BJ (cell line): ENCODE measurements around the gene CDIPT. TPM values are rescaled to one million over a fixed set of nuclear protein-coding genes. Genes with fewer than 3 reads are reported as not detected.
"Not testable (repeated sequence)": the region's sequence is repeated elsewhere in the genome, so short reads cannot be mapped to it uniquely, and the experiment has no call there.

ENCODE experiments used
- CTCF ChIA-PET: fragments of 350-600 bp; formaldehyde crosslinking; extraction: SDS; loops from one replicate; lab custom pipeline; 2021; ENCODE audit warnings: antibody characterized with exemption, inconsistent platforms; lab: Yijun Ruan, JAX
- POLR2A ChIA-PET: fragments of 300-600 bp; sonication (Branson Sonifier 250); formaldehyde crosslinking; extraction: SDS; loops from one replicate; lab custom pipeline; 2021; ENCODE audit warnings: antibody characterized with exemption; lab: Charles Lee
- DNase-seq: peaks from one replicate; pipeline ENCODE4 v3.0.0-alpha.2; 2011; ENCODE audit warnings: low read depth
- H3K27me3 ChIP-seq: 2 replicates; pipeline ENCODE4 v1.6.0; 2011; ENCODE audit warnings: low read length; ENCODE audit not compliant: control insufficient read depth, insufficient read depth
- H3K36me3 ChIP-seq: 2 replicates; pipeline ENCODE4 v1.5.1; 2011; ENCODE audit warnings: low read length; ENCODE audit not compliant: control insufficient read depth, insufficient read depth
- H3K4me3 ChIP-seq: 2 replicates; pipeline ENCODE4 v1.5.1; 2011; ENCODE audit warnings: low read depth, mild to moderate bottlenecking, control low read depth, low read length
- CTCF ChIP-seq: IDR thresholded peaks from 2 replicates; pipeline ENCODE4 v1.5.1; 2011; ENCODE audit warnings: low read depth, mild to moderate bottlenecking, control low read depth, inconsistent platforms, low read length, moderate library complexity; ENCODE audit not compliant: insufficient read depth
- polyA plus RNA-seq: library from polyadenylated mRNA; depleted of rRNA; stranded (reverse); fragments of >200 nt; gene quantifications from 2 replicates; pipeline ENCODE4 v1.2.3, GENCODE V29; 2011

The CDIPT gene
- polyA plus RNA-seq, 1 experiment, result 225 TPM

DNA sequence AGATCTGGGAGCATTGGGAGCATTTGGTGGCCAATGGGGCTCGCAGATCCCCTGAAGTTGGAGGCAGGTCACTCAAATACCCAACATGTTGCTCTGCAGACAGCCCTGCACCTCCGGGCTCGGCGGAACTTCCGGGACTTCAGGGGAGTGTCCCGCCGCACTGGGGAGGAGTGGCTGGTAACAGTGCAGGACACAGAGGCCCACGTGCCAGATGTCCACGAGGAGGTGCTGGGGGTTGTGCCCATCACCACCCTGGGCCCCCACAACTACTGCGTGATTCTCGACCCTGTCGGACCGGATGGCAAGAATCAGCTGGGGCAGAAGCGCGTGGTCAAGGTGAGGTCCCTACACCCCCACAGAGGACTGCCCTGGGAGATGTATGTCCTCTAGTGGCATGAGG, 26.4 kb downstream of the CDIPT start:
- CTCF ChIA-PET, result interaction anchor here (0.6 to 4.8 kb wide), 2 partner anchors 11 to 12 kb away, joined by 3 to 16 read pairs; no protein-coding TSS in a partner anchor
- H3K36me3 ChIP-seq, result peaks cover 42% of the 10 kb centered on the region
- TF ChIP-seq CTCF, result no peak
- H3K27me3 ChIP-seq, result no peaks in the 10 kb centered on the region
- DNase-seq, result no peak
- POLR2A ChIA-PET, result no interaction called here
- no peak overlapping the region for H3K4me3 ChIP-seq

DNA sequence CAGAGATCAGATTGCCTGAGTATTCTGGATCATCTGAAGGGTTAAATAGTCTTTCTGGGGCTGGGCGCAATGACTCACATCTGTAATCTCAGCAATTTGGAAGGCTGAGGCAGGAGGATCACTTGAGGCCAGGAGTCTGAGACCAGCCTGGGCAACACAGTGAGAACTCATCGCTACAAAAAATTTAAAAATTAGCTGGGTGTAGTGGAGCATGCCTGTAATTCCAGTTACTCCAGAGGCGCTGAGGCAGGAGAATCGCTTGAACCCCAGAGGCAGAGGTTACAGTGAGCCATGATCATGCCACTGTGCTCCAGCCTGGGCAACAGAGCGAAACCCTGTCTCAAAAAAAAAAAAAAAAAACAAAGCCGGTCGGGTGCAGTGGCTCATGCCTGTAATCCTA, 27.1 kb downstream of the CDIPT start:
- peaks cover 41% of the 10 kb centered on the region for H3K36me3 ChIP-seq
- no peak for DNase-seq
- H3K4me3 ChIP-seq, result no peak overlapping the region
- CTCF ChIA-PET, result interaction anchor here (0.6 to 4.8 kb wide), 2 partner anchors 10 to 12 kb away, joined by 3 to 16 read pairs; no protein-coding TSS in a partner anchor
- POLR2A ChIA-PET, result no interaction called here
- H3K27me3 ChIP-seq, result no peaks in the 10 kb centered on the region
- TF ChIP-seq CTCF, result no peak

- POLR2A ChIA-PET, result interaction anchor here (0.6 to 0.7 kb wide), 2 partner anchors 34 to 1241 kb away, joined by 5 to 8 read pairs; no protein-coding TSS in a partner anchor
- Histone ChIP-seq H3K27me3 (no peaks in the 10 kb centered on the region), H3K4me3 (no peak overlapping the region), H3K36me3 (peaks cover 45% of the 10 kb centered on the region)
- no peak for DNase-seq
- TF ChIP-seq CTCF, result no peak
- CTCF ChIA-PET, result interaction anchor here (0.5 to 4.8 kb wide), 2 partner anchors 14 to 59 kb away, joined by 3 to 16 read pairs; no protein-coding TSS in a partner anchor
These were observed 28.9 kb downstream of the CDIPT start for GRCh38 chr16:29834079-29834478.

DNA sequence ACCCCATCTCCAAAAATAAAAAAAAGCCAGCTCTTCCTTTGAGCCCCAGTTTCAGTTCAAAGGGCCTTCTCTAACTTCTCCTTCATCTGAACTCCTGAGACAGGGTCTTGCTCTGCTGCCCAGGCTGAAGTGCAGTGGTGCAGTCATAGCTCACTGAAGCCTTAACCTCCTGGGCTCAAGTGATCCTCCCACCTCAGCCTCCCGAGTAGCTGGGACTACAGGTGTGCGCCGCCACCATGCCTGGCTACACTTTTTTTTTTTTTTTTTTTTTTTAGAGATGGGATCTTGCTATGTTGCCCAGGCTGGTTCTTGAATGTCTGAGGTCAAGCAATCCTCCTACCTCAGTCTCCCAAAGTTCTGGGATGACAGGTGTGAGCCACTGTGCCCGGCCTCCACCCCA, 29.8 kb downstream of the CDIPT start:
- H3K36me3 ChIP-seq, result peaks cover 41% of the 10 kb centered on the region
- ChIA-PET POLR2A (interaction anchor here (0.7 kb wide), 1 partner anchor 35 kb away, joined by 8 read pairs; no protein-coding TSS in a partner anchor), CTCF (interaction anchor here (4.8 kb wide), 1 partner anchor 15 kb away, joined by 16 read pairs; no protein-coding TSS in a partner anchor)
- not testable (repeated sequence) for H3K4me3 ChIP-seq, DNase-seq, H3K27me3 ChIP-seq

GRCh38 chr16:29831490-29831889, 31.5 kb downstream of the CDIPT start:
- no peak for DNase-seq
- ChIA-PET CTCF (no interaction called here), POLR2A (no interaction called here)
- Histone ChIP-seq H3K27me3 (no peaks in the 10 kb centered on the region), H3K4me3 (no peak overlapping the region), H3K36me3 (peaks cover 31% of the 10 kb centered on the region)
- TF ChIP-seq CTCF, result no peak

DNA sequence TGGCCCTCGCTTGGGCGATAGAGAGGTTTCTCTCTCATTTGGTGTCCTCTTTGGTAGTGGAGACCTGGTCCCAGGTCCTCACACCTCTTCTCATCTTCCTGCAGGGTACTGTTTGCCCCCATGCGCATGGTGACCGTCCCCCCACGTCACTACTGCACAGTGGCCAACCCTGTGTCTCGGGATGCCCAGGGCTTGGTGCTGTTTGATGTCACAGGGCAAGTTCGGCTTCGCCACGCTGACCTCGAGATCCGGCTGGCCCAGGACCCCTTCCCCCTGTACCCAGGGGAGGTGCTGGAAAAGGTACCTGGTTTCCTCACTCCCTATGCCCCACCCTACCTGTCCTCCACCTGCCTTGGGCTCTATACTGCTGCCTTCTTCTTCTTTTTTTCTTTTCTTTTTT, 32.3 kb downstream of the CDIPT start:
- DNase-seq, result no peak
- ChIA-PET CTCF (no interaction called here), POLR2A (no interaction called here)
- no peak for TF ChIP-seq CTCF
- H3K27me3 ChIP-seq, result no peaks in the 10 kb centered on the region
- H3K4me3 ChIP-seq, result no peak overlapping the region
- peaks cover 33% of the 10 kb centered on the region for H3K36me3 ChIP-seq
